ENCODE data around the gene SH3BP4. TPM values are rescaled to one million over a fixed set of nuclear protein-coding genes. Genes with fewer than 3 reads are reported as not detected.

Gene SH3BP4
- total and polyA plus RNA-seq, 10 of the 15 experiments (the other 5 are each of a cell fraction or from before 2014, with no cell fraction given), result 0.03 to 0.36 TPM; not detected in 8

- Histone ChIP-seq H3K9me3 (replicated peaks; ENCODE audit: control insufficient read depth, insufficient read depth, low read length) (no peaks in the 10 kb centered on the region), H3K27me3 (replicated peaks in 1 of 2; ENCODE audit: control insufficient read depth in 2 of 2, insufficient read depth in 2 of 2, low read length in 1 of 2) (no peaks in the 10 kb centered on the region; a peak in 1 of 4 replicates), H3K4me3 (no peak overlapping the region), H3K79me2 (ENCODE audit: control insufficient read depth, insufficient read depth, low read length) (no peaks in the 10 kb centered on the region), H3K36me3 (ENCODE audit: control insufficient read depth in 2 of 2, insufficient read depth in 2 of 2, low read length in 1 of 2) (no peaks in the 10 kb centered on the region), H3K27ac (ENCODE audit: control insufficient read depth, insufficient read depth) (no peak overlapping the region), H3K4me1 (ENCODE audit: control insufficient read depth, insufficient read depth, low read length) (no peaks in the 10 kb centered on the region), H4K20me1 (ENCODE audit: control insufficient read depth, insufficient read depth) (no peaks in the 10 kb centered on the region), H2AFZ (ENCODE audit: control insufficient read depth, low read depth, low read length) (no peak overlapping the region), H3K4me2 (ENCODE audit: control insufficient read depth, insufficient read depth) (no peak overlapping the region), H3K9ac (ENCODE audit: control insufficient read depth, insufficient read depth, low read length) (no peak overlapping the region)
- ChIA-PET RAD21 (ENCODE audit: unreplicated experiment) (no interaction called here), CTCF (no interaction called here), POLR2A (no interaction called here), SMC1A (ENCODE audit: uncharacterized antibody, unreplicated experiment) (no interaction called here)
- ATAC-seq (no peak), DNase-seq (ENCODE audit: low read depth, low spot score) (no peak), FAIRE-seq (no peak)
- 3% methylated on average over 7 of the region's 7 CpGs for WGBS (ENCODE audit: insufficient coverage, insufficient replicate concordance, low lambda C conversion rate, missing lambda C conversion rate)
- intact Hi-C loops (cut with micrococcal nuclease; ENCODE audit: unreplicated experiment) (no loop called here), in situ Hi-C loops (cut with MboI) (no loop called here)
- BruUV-seq (replicated peaks), result no TSS peak
- TF ChIP-seq KDM1A (IDR thresholded peaks at IDR 0.05; ENCODE audit: borderline replicate concordance) (no peak), PML (IDR thresholded peaks at IDR 0.05; ENCODE audit: low read length) (no peak), BCLAF1 (IDR thresholded peaks at IDR 0.05) (no peak), MEF2A (IDR thresholded peaks at IDR 0.05; ENCODE audit: insufficient read depth, low read depth, low read length) (no peak), EP300 (IDR thresholded peaks at IDR 0.05; ENCODE audit: borderline replicate concordance in 1 of 2, control insufficient read depth in 1 of 2, low read depth in 2 of 2, low read length in 2 of 2) (no peak), PRDM15 (CRISPR knock-in tag; IDR thresholded peaks at IDR 0.05) (no peak), POLR2AphosphoS2 (IDR thresholded peaks at IDR 0.05; ENCODE audit: low read depth, low read length) (no peak), MEF2B (IDR thresholded peaks at IDR 0.05; ENCODE audit: partially characterized antibody, poor library complexity, severe bottlenecking) (no peak), SPI1 (IDR thresholded peaks at IDR 0.05; ENCODE audit: borderline replicate concordance, insufficient read depth, low read depth, low read length) (no peak), CBX5 (IDR thresholded peaks at IDR 0.05; ENCODE audit: low read depth) (no peak), CBX3 (IDR thresholded peaks at IDR 0.05; ENCODE audit: borderline replicate concordance, low read depth) (no peak), ATF2 (IDR thresholded peaks at IDR 0.05; ENCODE audit: low read length) (no peak)
Measured at GRCh38 chr2:235054919-235055318, 103.1 kb downstream of the SH3BP4 start.

Measured in GM12878 (cell line).